Glomerular endothelial cell (primary cell): ENCODE data around the gene LCE1F. TPM values are rescaled to one million over a fixed set of nuclear protein-coding genes. Genes with fewer than 3 reads are reported as not detected.

Source experiments
- DNase-seq: peaks from one replicate; pipeline ENCODE4 v3.0.0-alpha.2; 2011; ENCODE audit warnings: low read depth, low spot score; ENCODE audit errors: extremely low read depth
- total RNA-seq: library from RNA; depleted of rRNA; stranded (reverse); fragments of >200 nt; gene quantifications from 2 replicates; pipeline ENCODE4 v1.2.3, GENCODE V29; 2015

LCE1F gene
- not detected in 2 replicates for total RNA-seq

GRCh38 chr1:152774875-152775274 is at the start of gene LCE1F:
Gene LCE1F, plus strand, starts transcription at chr1:152775140. Its CDS starts 1,232 bp downstream, at chr1:152776372.
- no peak for DNase-seq

- DNase-seq: no peak
Observed at GRCh38 chr1:152725261-152725660, 49.7 kb upstream of the LCE1F start.

- no peak for DNase-seq
Observed at GRCh38 chr1:152728986-152729385, 46.0 kb upstream of the LCE1F start.

GRCh38 chr1:152735648-152736047 is 39.3 kb upstream of the LCE1F start:
- no peak for DNase-seq

- no peak for DNase-seq
Observed at GRCh38 chr1:152737997-152738396, 36.9 kb upstream of the LCE1F start.

- no peak for DNase-seq
Observed at GRCh38 chr1:152739841-152740240, 35.1 kb upstream of the LCE1F start.

- DNase-seq: no peak
Observed at GRCh38 chr1:152741656-152742055, 33.3 kb upstream of the LCE1F start.

- DNase-seq: no peak
Observed at GRCh38 chr1:152743371-152744145, 31.4 kb upstream of the LCE1F start.

GRCh38 chr1:152745289-152745704 is 29.6 kb upstream of the LCE1F start:
- no peak for DNase-seq

- DNase-seq: no peak
Observed at GRCh38 chr1:152745765-152746444, 29.0 kb upstream of the LCE1F start.

- no peak for DNase-seq
Observed at GRCh38 chr1:152747831-152748230, 27.1 kb upstream of the LCE1F start.

- no peak for DNase-seq
Observed at GRCh38 chr1:152752225-152752624, 22.7 kb upstream of the LCE1F start.

- DNase-seq: no peak
Observed at GRCh38 chr1:152753586-152753985, 21.4 kb upstream of the LCE1F start.

GRCh38 chr1:152756872-152757271 is 18.1 kb upstream of the LCE1F start:
- DNase-seq: no peak

- no peak for DNase-seq
Observed at GRCh38 chr1:152757747-152758146, 17.2 kb upstream of the LCE1F start, which contains the start of gene KPRP. Gene KPRP, plus strand, starts transcription at chr1:152758025. Its CDS starts 1,564 bp downstream, at chr1:152759589.

GRCh38 chr1:152758636-152759035 is 16.3 kb upstream of the LCE1F start:
- DNase-seq: no peak

GRCh38 chr1:152759453-152760173 is 15.3 kb upstream of the LCE1F start:
- no peak for DNase-seq

GRCh38 chr1:152760551-152761190 is 14.3 kb upstream of the LCE1F start:
- DNase-seq: no peak

- DNase-seq: no peak
Observed at GRCh38 chr1:152761609-152762213, 13.2 kb upstream of the LCE1F start.

GRCh38 chr1:152768847-152769533 is 6.0 kb upstream of the LCE1F start:
- no peak for DNase-seq
